HL-60 (cell line): ENCODE data around the gene CCL17.
"Not testable (repeated sequence)": the region's sequence is repeated elsewhere in the genome, so short reads cannot be mapped to it uniquely, and the experiment has no call there.

Source experiments
- DNase-seq, 2 experiments: peaks; one replicate each; pipeline ENCODE4 v3.0.0-alpha.2; 2010 to 2020; ENCODE audit warnings: low read depth in 1 of 2, low spot score in 1 of 2
- H3K27ac ChIP-seq: fragments of 250-450 bp; sonication (Bioruptor Pico); replicated peaks from 2 replicates; pipeline ENCODE4 v1.5.1; 2020; ENCODE audit warnings: mild to moderate bottlenecking, moderate library complexity
- H3K27me3 ChIP-seq: fragments of 250-450 bp; sonication (Bioruptor Pico); 2 replicates; pipeline ENCODE4 v1.5.1; 2021; ENCODE audit warnings: mild to moderate bottlenecking, moderate library complexity; ENCODE audit not compliant: insufficient read depth, poor library complexity, severe bottlenecking
- H3K4me3 ChIP-seq: replicated peaks from 2 replicates; pipeline ENCODE4 v1.5.1; 2011; ENCODE audit warnings: mild to moderate bottlenecking, control low read depth, low read length; ENCODE audit not compliant: insufficient read depth
- GABPA ChIP-seq: IDR thresholded peaks from 2 replicates; pipeline ENCODE4 v1.6.1; 2012; ENCODE audit warnings: low read depth
- POLR2AphosphoS5 ChIP-seq: IDR thresholded peaks from 2 replicates; pipeline ENCODE4 v1.6.1; 2012; ENCODE audit warnings: low read depth
- SPI1 ChIP-seq: IDR thresholded peaks from 2 replicates; pipeline ENCODE4 v1.6.1; 2012; ENCODE audit warnings: low read depth, mild to moderate bottlenecking, borderline replicate concordance
- TF ChIP-seq, protein P1 (sequence below): IDR thresholded peaks from one replicate; pipeline ENCODE4 v1.5.1; 2011; ENCODE audit warnings: low read length, control low read depth, inconsistent platforms; ENCODE audit not compliant: insufficient read depth
- TF ChIP-seq, protein P2 (sequence below): IDR thresholded peaks from 2 replicates; pipeline ENCODE4 v1.6.1; 2012; ENCODE audit warnings: low read depth; ENCODE audit not compliant: insufficient replicate concordance

CCL17 gene

DNA sequence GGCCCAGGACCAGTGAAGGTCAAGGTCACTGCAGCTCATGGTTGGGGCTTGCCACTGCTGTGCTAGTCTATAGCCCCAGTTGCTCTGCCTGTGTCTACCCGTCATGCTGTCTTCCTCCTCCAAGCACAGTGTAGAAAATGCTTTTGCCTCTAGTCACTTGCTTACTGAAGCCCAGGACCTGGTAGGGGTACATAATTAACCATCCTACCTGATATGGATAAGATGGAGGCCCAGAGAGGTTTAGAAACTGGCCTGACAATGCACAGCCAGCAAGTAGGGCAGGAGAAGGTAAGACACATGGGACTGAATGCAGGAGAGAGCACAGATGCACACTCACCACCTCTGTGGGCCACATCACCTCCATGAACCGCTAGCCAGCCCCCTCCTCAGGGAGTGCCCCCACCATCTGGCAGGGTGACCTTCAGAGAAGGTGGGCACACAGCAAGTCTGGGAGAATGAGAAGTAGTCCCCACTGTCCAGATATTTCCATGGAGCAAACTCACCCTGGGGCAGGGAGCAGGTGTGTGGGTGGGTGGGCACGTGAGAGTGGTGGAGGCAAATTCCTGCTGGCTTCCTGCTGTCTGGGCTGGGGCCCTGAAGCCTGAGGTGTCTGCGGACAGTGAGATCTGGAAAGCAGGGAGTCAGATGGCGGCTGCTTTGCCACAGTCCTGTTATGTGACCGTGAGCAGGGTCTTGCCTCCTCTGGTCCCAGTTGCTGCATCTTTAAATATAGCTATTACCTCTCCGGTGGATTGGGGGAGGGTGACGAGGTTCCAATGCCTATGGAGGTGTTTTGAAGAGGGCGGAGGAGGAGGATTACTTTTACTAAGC, 31.2 kb upstream of the CCL17 start:
- H3K27me3 ChIP-seq = peaks cover 6% of the 10 kb centered on the region
- no peak overlapping the region for H3K27ac ChIP-seq
- no peak for TF ChIP-seq SPI1
- TF ChIP-seq, protein P1, sequence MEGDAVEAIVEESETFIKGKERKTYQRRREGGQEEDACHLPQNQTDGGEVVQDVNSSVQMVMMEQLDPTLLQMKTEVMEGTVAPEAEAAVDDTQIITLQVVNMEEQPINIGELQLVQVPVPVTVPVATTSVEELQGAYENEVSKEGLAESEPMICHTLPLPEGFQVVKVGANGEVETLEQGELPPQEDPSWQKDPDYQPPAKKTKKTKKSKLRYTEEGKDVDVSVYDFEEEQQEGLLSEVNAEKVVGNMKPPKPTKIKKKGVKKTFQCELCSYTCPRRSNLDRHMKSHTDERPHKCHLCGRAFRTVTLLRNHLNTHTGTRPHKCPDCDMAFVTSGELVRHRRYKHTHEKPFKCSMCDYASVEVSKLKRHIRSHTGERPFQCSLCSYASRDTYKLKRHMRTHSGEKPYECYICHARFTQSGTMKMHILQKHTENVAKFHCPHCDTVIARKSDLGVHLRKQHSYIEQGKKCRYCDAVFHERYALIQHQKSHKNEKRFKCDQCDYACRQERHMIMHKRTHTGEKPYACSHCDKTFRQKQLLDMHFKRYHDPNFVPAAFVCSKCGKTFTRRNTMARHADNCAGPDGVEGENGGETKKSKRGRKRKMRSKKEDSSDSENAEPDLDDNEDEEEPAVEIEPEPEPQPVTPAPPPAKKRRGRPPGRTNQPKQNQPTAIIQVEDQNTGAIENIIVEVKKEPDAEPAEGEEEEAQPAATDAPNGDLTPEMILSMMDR = no peak
- no peak for TF ChIP-seq GABPA
- no peak for TF ChIP-seq POLR2AphosphoS5
- TF ChIP-seq, protein P2, sequence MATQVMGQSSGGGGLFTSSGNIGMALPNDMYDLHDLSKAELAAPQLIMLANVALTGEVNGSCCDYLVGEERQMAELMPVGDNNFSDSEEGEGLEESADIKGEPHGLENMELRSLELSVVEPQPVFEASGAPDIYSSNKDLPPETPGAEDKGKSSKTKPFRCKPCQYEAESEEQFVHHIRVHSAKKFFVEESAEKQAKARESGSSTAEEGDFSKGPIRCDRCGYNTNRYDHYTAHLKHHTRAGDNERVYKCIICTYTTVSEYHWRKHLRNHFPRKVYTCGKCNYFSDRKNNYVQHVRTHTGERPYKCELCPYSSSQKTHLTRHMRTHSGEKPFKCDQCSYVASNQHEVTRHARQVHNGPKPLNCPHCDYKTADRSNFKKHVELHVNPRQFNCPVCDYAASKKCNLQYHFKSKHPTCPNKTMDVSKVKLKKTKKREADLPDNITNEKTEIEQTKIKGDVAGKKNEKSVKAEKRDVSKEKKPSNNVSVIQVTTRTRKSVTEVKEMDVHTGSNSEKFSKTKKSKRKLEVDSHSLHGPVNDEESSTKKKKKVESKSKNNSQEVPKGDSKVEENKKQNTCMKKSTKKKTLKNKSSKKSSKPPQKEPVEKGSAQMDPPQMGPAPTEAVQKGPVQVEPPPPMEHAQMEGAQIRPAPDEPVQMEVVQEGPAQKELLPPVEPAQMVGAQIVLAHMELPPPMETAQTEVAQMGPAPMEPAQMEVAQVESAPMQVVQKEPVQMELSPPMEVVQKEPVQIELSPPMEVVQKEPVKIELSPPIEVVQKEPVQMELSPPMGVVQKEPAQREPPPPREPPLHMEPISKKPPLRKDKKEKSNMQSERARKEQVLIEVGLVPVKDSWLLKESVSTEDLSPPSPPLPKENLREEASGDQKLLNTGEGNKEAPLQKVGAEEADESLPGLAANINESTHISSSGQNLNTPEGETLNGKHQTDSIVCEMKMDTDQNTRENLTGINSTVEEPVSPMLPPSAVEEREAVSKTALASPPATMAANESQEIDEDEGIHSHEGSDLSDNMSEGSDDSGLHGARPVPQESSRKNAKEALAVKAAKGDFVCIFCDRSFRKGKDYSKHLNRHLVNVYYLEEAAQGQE = no peak
- DNase-seq = no peak
- no peak overlapping the region for H3K4me3 ChIP-seq

DNA sequence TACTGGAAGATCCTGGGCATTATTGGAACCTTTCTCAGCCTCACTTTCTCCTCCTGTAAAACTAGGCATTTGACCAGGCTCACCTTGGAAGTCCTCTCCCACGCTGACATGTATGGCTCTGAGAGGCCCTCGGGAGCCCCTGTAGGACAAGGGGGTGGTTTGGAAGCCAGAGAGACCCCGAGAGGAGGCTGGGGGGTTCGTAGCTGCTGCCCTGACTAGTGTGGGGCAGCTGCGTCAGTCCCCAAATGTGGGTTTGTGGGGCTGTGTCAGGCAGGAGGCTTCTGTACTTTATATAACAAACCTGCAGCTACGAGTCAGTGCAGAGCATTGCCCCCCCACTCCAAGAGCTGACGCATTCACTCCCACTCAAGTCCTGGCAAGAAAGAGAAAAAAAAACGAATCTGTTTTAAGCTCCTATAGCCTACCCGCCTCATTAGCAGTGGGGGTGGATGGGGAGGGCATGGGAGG, 30.5 kb upstream of the CCL17 start:
- Histone ChIP-seq H3K4me3 (no peak overlapping the region), H3K27me3 (peaks cover 6% of the 10 kb centered on the region), H3K27ac (no peak overlapping the region)
- no peak for TF ChIP-seq GABPA
- TF ChIP-seq POLR2AphosphoS5 = no peak
- TF ChIP-seq, protein P2 = no peak
- TF ChIP-seq, protein P1 = no peak
- TF ChIP-seq SPI1 = no peak
- DNase-seq = no peak

DNA sequence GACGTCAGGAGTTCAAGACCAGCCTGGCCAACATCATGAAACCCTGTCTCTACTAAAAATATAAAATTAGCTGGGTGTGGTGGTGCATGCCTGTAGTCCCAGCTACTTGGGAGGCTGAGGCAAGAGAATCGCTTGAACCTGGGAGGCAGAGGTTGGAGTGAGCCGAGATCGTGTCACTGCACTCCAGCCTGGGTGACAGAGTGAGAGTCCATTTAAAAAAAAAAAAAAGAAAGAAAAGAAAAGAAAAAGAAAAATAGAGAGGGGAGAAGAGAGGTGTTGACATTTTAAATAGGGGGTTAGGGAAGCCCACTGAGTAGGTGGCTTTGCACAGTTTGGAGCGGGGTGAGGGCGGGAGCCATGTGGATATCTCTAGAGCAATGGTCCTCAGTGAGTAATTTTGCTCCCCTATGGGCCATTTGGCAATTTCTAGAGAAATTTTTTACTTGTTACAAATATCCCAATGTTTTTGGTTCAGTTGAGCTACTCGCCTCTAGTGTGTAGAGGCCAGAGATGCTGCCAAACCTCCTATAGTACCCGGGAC, 29.6 kb upstream of the CCL17 start:
- not testable (repeated sequence) for H3K27ac ChIP-seq, DNase-seq, H3K4me3 ChIP-seq, H3K27me3 ChIP-seq

DNA sequence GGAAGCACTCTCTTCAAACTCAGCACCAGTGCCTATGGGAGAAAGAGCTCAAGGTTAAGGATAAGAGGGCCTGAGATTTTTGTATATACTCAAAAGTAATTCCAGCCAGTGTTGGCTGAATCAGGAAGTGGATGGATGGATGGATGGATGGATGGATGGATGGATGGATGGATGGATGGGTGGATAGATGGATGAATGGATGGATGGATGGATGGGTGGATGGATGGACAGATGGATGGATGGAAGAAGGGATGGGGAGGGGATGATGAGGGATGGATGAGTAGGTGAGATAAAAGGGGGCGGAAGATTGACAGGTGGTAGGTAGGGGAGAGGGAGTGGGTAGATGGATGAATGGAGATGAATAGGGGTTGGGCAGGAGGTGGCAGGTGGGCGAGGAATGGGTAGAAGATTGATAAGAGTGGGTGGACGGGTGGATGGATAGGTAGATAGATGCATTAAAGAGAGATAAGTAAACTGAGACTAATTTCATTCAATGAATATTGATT, 28.2 kb upstream of the CCL17 start:
- Histone ChIP-seq H3K4me3 (no peak overlapping the region), H3K27ac (no peak overlapping the region), H3K27me3 (peaks cover 6% of the 10 kb centered on the region)
- DNase-seq = no peak
- TF ChIP-seq, protein P2 = no peak
- TF ChIP-seq, protein P1 = no peak
- no peak for TF ChIP-seq GABPA
